HepG2 (cell line): ENCODE data around the gene NUP85. TPM values are rescaled to one million over a fixed set of nuclear protein-coding genes. Genes with fewer than 3 reads are reported as not detected.

ENCODE experiments used
- CREM ChIP-seq, 2 experiments: sonication (generic) in 1 of 2; formaldehyde crosslinking in 1 of 2; IDR thresholded peaks; 2 replicates each; pipeline versions ENCODE4 v1.4.0 to v1.6.1; 2016 to 2020; ENCODE audit warnings: antibody characterized with exemption in 1 of 2, mild to moderate bottlenecking in 1 of 2, missing genetic modification reagents in 1 of 2
- GABPA ChIP-seq, 2 experiments: IDR thresholded peaks; 2 replicates each; pipeline ENCODE4 v1.6.1; 2011 to 2016; ENCODE audit warnings: low read depth in 2 of 2, low read length in 1 of 2, missing biosample characterization in 1 of 2, missing genetic modification characterization in 1 of 2
- GPN1 ChIP-seq: sonication (generic); formaldehyde crosslinking; IDR thresholded peaks from 2 replicates; pipeline ENCODE4 v1.5.1; 2020; ENCODE audit warnings: missing genetic modification reagents, borderline replicate concordance
- HNF4A ChIP-seq: sonication (generic); formaldehyde crosslinking; IDR thresholded peaks from 2 replicates; pipeline ENCODE4 v1.4.0; 2020; ENCODE audit warnings: missing genetic modification reagents
- NFE2 ChIP-seq: sonication (generic); formaldehyde crosslinking; IDR thresholded peaks from 2 replicates; pipeline ENCODE4 v1.4.0; 2020; ENCODE audit warnings: missing genetic modification reagents
- ZBTB8A ChIP-seq: sonication (generic); formaldehyde crosslinking; IDR thresholded peaks from 2 replicates; pipeline ENCODE4 v1.4.0; 2020; ENCODE audit warnings: mild to moderate bottlenecking, low read depth, missing genetic modification reagents, borderline replicate concordance
- ZNF251 ChIP-seq: sonication (generic); formaldehyde crosslinking; IDR thresholded peaks from 2 replicates; pipeline ENCODE4 v1.9.0; 2021; ENCODE audit warnings: mild to moderate bottlenecking, missing genetic modification reagents
- ZNF263 ChIP-seq: sonication (generic); formaldehyde crosslinking; IDR thresholded peaks from 2 replicates; pipeline ENCODE4 v1.4.0; 2020; ENCODE audit warnings: missing genetic modification reagents
- ZNF274 ChIP-seq: sonication (generic); formaldehyde crosslinking; IDR thresholded peaks from 2 replicates; pipeline ENCODE4 v1.5.1; 2020; ENCODE audit warnings: mild to moderate bottlenecking, missing genetic modification reagents
- ZNF331 ChIP-seq: sonication (generic); formaldehyde crosslinking; IDR thresholded peaks from 2 replicates; pipeline ENCODE4 v1.4.0; 2020; ENCODE audit warnings: missing genetic modification reagents
- ZSCAN31 ChIP-seq: sonication (generic); formaldehyde crosslinking; IDR thresholded peaks from 2 replicates; pipeline ENCODE4 v1.5.0; 2020; ENCODE audit warnings: low read depth, mild to moderate bottlenecking, missing genetic modification reagents
- polyA plus RNA-seq, 8 experiments: library from polyadenylated mRNA; depleted of rRNA in 3 of 8; stranded (reverse) in 7 of 8; unstranded in 1 of 8; fragments of >200 nt; fragmentation: Illumina TruSeq in 4 of 8; extraction: Trizol in 4 of 8; gene quantifications; 2 replicates each; pipeline versions ENCODE4 v1.2.1 to v1.2.3, GENCODE V29; 2011 to 2016; ENCODE audit warnings: low read depth in 4 of 8, missing spikeins in 1 of 8, mixed read lengths in 1 of 8; ENCODE audit not compliant: insufficient read depth in 1 of 8
- total RNA-seq, 5 experiments: library from RNA; depleted of rRNA; stranded (reverse); fragments of >200 nt; fragmentation: Illumina TruSeq; extraction: Trizol; gene quantifications; 2 replicates each; pipeline ENCODE4 v1.2.3, GENCODE V29; 2016; ENCODE audit warnings: low read depth in 1 of 5
- TF ChIP-seq, protein P1 (sequence below): sonication (generic); formaldehyde crosslinking; IDR thresholded peaks from 2 replicates; pipeline ENCODE4 v1.4.0; 2020; ENCODE audit warnings: mild to moderate bottlenecking, missing genetic modification reagents
- TF ChIP-seq, protein P2 (sequence below): sonication (generic); formaldehyde crosslinking; IDR thresholded peaks from 2 replicates; pipeline ENCODE4 v1.5.0; 2020; ENCODE audit warnings: mild to moderate bottlenecking, missing genetic modification reagents, borderline replicate concordance
- TF ChIP-seq, protein P3 (sequence below): sonication (generic); formaldehyde crosslinking; IDR thresholded peaks from 2 replicates; pipeline ENCODE4 v1.4.0; 2020; ENCODE audit warnings: mild to moderate bottlenecking, missing genetic modification reagents, borderline replicate concordance

Gene NUP85
- total and polyA plus RNA-seq, 2 of the 13 experiments (the other 11 are each of a cell fraction or from before 2014, with no cell fraction given) = 89.1 to 124 TPM

DNA sequence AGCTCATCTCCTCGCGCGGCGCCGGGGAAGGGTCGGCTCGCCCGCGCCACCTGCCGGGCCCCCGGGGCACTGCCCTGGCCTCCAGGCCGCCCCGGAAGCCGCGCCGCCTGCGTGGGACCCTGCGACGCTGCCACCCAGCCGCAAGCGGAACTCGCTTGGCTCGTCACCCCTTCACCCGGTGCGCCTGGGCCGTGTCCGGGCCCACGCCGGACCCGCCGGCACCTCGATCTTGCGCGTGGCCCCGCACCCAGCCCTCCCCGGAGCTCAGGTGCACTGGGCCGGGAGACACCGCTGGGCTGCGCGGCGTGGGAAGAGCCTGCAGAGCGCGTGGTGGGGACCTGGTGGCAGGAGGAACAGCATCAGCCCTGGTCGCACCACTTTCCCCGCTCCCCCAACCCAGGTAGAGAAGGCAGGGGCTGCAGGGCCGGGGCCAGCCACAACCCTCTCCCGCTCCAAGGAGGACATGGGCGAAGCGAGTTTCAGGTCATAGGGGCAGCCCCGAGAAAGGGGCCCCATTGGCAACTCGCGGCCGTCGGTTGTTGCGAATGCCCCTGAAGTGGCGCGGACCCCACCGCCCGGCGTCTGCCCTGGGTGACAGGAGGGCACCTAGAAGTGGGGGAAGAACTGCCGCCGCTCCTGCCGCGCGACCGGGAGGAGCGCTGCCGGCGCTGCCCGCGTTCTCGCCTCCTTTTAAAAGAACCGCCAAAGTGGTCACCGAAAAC, 65.9 kb downstream of the NUP85 start (continued):
- TF ChIP-seq, protein P1, sequence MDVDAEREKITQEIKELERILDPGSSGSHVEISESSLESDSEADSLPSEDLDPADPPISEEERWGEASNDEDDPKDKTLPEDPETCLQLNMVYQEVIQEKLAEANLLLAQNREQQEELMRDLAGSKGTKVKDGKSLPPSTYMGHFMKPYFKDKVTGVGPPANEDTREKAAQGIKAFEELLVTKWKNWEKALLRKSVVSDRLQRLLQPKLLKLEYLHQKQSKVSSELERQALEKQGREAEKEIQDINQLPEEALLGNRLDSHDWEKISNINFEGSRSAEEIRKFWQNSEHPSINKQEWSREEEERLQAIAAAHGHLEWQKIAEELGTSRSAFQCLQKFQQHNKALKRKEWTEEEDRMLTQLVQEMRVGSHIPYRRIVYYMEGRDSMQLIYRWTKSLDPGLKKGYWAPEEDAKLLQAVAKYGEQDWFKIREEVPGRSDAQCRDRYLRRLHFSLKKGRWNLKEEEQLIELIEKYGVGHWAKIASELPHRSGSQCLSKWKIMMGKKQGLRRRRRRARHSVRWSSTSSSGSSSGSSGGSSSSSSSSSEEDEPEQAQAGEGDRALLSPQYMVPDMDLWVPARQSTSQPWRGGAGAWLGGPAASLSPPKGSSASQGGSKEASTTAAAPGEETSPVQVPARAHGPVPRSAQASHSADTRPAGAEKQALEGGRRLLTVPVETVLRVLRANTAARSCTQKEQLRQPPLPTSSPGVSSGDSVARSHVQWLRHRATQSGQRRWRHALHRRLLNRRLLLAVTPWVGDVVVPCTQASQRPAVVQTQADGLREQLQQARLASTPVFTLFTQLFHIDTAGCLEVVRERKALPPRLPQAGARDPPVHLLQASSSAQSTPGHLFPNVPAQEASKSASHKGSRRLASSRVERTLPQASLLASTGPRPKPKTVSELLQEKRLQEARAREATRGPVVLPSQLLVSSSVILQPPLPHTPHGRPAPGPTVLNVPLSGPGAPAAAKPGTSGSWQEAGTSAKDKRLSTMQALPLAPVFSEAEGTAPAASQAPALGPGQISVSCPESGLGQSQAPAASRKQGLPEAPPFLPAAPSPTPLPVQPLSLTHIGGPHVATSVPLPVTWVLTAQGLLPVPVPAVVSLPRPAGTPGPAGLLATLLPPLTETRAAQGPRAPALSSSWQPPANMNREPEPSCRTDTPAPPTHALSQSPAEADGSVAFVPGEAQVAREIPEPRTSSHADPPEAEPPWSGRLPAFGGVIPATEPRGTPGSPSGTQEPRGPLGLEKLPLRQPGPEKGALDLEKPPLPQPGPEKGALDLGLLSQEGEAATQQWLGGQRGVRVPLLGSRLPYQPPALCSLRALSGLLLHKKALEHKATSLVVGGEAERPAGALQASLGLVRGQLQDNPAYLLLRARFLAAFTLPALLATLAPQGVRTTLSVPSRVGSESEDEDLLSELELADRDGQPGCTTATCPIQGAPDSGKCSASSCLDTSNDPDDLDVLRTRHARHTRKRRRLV = no peak
- TF ChIP-seq, protein P2, sequence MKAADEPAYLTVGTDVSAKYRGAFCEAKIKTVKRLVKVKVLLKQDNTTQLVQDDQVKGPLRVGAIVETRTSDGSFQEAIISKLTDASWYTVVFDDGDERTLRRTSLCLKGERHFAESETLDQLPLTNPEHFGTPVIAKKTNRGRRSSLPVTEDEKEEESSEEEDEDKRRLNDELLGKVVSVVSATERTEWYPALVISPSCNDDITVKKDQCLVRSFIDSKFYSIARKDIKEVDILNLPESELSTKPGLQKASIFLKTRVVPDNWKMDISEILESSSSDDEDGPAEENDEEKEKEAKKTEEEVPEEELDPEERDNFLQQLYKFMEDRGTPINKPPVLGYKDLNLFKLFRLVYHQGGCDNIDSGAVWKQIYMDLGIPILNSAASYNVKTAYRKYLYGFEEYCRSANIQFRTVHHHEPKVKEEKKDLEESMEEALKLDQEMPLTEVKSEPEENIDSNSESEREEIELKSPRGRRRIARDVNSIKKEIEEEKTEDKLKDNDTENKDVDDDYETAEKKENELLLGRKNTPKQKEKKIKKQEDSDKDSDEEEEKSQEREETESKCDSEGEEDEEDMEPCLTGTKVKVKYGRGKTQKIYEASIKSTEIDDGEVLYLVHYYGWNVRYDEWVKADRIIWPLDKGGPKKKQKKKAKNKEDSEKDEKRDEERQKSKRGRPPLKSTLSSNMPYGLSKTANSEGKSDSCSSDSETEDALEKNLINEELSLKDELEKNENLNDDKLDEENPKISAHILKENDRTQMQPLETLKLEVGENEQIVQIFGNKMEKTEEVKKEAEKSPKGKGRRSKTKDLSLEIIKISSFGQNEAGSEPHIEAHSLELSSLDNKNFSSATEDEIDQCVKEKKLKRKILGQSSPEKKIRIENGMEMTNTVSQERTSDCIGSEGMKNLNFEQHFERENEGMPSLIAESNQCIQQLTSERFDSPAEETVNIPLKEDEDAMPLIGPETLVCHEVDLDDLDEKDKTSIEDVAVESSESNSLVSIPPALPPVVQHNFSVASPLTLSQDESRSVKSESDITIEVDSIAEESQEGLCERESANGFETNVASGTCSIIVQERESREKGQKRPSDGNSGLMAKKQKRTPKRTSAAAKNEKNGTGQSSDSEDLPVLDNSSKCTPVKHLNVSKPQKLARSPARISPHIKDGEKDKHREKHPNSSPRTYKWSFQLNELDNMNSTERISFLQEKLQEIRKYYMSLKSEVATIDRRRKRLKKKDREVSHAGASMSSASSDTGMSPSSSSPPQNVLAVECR (CRISPR knock-in tag) = peak; percentile 73
- TF ChIP-seq ZNF251 (CRISPR knock-in tag) = peak; percentile 81; the same call in 1 of the 2 replicates
- TF ChIP-seq, protein P3, sequence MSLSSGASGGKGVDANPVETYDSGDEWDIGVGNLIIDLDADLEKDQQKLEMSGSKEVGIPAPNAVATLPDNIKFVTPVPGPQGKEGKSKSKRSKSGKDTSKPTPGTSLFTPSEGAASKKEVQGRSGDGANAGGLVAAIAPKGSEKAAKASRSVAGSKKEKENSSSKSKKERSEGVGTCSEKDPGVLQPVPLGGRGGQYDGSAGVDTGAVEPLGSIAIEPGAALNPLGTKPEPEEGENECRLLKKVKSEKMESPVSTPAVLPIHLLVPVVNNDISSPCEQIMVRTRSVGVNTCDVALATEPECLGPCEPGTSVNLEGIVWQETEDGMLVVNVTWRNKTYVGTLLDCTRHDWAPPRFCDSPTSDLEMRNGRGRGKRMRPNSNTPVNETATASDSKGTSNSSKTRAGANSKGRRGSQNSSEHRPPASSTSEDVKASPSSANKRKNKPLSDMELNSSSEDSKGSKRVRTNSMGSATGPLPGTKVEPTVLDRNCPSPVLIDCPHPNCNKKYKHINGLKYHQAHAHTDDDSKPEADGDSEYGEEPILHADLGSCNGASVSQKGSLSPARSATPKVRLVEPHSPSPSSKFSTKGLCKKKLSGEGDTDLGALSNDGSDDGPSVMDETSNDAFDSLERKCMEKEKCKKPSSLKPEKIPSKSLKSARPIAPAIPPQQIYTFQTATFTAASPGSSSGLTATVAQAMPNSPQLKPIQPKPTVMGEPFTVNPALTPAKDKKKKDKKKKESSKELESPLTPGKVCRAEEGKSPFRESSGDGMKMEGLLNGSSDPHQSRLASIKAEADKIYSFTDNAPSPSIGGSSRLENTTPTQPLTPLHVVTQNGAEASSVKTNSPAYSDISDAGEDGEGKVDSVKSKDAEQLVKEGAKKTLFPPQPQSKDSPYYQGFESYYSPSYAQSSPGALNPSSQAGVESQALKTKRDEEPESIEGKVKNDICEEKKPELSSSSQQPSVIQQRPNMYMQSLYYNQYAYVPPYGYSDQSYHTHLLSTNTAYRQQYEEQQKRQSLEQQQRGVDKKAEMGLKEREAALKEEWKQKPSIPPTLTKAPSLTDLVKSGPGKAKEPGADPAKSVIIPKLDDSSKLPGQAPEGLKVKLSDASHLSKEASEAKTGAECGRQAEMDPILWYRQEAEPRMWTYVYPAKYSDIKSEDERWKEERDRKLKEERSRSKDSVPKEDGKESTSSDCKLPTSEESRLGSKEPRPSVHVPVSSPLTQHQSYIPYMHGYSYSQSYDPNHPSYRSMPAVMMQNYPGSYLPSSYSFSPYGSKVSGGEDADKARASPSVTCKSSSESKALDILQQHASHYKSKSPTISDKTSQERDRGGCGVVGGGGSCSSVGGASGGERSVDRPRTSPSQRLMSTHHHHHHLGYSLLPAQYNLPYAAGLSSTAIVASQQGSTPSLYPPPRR = no peak; the same call in none of the 2 replicates
- 0 out of 2 replicates have a peak, but pooled peaks have one; percentile 10 for TF ChIP-seq ZNF331 (CRISPR knock-in tag)
- TF ChIP-seq ZNF274 = 0 out of 2 replicates have a peak, but pooled peaks have one; percentile 9
- peak; percentile 72 for TF ChIP-seq GABPA (IDR thresholded peaks at IDR 0.05; ENCODE audit: low read depth, low read length)
- no peak for TF ChIP-seq GABPA (CRISPR knock-in tag; IDR thresholded peaks at IDR 0.05; ENCODE audit: low read depth)
- TF ChIP-seq GPN1 = peak; percentile 67; the same call in 1 of the 2 replicates
- no peak for TF ChIP-seq CREM (IDR thresholded peaks at IDR 0.05)
- no peak for TF ChIP-seq CREM (CRISPR knock-in tag; IDR thresholded peaks at IDR 0.05)
- TF ChIP-seq ZSCAN31 = peak; percentile 86
- no peak for TF ChIP-seq HNF4A (CRISPR knock-in tag)
- no peak for TF ChIP-seq ZNF263 (CRISPR knock-in tag)
- TF ChIP-seq NFE2 (CRISPR knock-in tag) = no peak
- TF ChIP-seq ZBTB8A (CRISPR knock-in tag) = peak; percentile 49; the same call in 1 of the 2 replicates
